Smooth muscle cell (in vitro differentiated cells): Measurements from ENCODE around the gene ALKBH7. TPM values are rescaled to one million over a fixed set of nuclear protein-coding genes. Genes with fewer than 3 reads are reported as not detected.

Source experiments
- DNase-seq: peaks from one replicate; lab custom pipeline; 2025; ENCODE audit not compliant: unreplicated experiment; lab: John Stamatoyannopoulos, UW
- H2AFZ ChIP-seq: fragments of 200-600 bp; sonication (generic); 2 replicates; pipeline ENCODE4 v1.6.0; 2016; ENCODE audit warnings: antibody characterized with exemption, low read depth, mild to moderate bottlenecking
- H3F3A ChIP-seq: fragments of 200-600 bp; sonication (generic); 2 replicates; pipeline ENCODE4 v1.6.0; 2017; ENCODE audit warnings: antibody characterized with exemption, low read depth
- H3K27ac ChIP-seq: fragments of 200-600 bp; sonication (generic); 2 replicates; pipeline ENCODE4 v1.5.1; 2016; ENCODE audit warnings: low read depth, mild to moderate bottlenecking
- H3K27me3 ChIP-seq: fragments of 200-600 bp; sonication (generic); 2 replicates; pipeline ENCODE4 v1.6.1; 2016; ENCODE audit warnings: low read depth, mild to moderate bottlenecking
- H3K36me3 ChIP-seq: fragments of 200-600 bp; sonication (generic); 2 replicates; pipeline ENCODE4 v1.5.1; 2016; ENCODE audit warnings: low read depth
- H3K4me1 ChIP-seq: fragments of 200-600 bp; sonication (generic); 2 replicates; pipeline ENCODE4 v1.5.1; 2016; ENCODE audit warnings: low read depth
- H3K4me2 ChIP-seq: fragments of 200-600 bp; sonication (generic); 2 replicates; pipeline ENCODE4 v1.6.0; 2016; ENCODE audit warnings: mild to moderate bottlenecking
- H3K4me3 ChIP-seq: fragments of 200-600 bp; sonication (generic); 2 replicates; pipeline ENCODE4 v1.5.1; 2016; ENCODE audit warnings: mild to moderate bottlenecking
- H3K79me2 ChIP-seq: fragments of 200-600 bp; sonication (generic); 2 replicates; pipeline ENCODE4 v1.6.0; 2016; ENCODE audit warnings: low read depth, mild to moderate bottlenecking
- H3K9ac ChIP-seq: fragments of 200-600 bp; sonication (generic); 2 replicates; pipeline ENCODE4 v1.6.0; 2016; ENCODE audit warnings: low read depth
- H3K9me3 ChIP-seq: fragments of 200-600 bp; sonication (generic); replicated peaks from 2 replicates; pipeline ENCODE4 v1.5.1; 2016; ENCODE audit warnings: low read depth
- H4K20me1 ChIP-seq: fragments of 200-600 bp; sonication (generic); 2 replicates; pipeline ENCODE4 v1.6.0; 2016; ENCODE audit warnings: low read depth
- WGBS: methylation state at CpG from one replicate; pipeline ENCODE4 v1.1.7; 2016; ENCODE audit warnings: low lambda C conversion rate; 5-methylcytosine and 5-hydroxymethylcytosine counted together
- polyA plus RNA-seq: library from polyadenylated mRNA; unstranded; fragments of >200 nt; fragmentation: Nextera tagmentation; extraction: Ambion mirVana; gene quantifications from 2 replicates; pipeline ENCODE4 v1.2.1, GENCODE V29; 2016
- total RNA-seq: library from RNA; depleted of rRNA; stranded (reverse); fragments of >200 nt; gene quantifications from 2 replicates; pipeline ENCODE4 v1.2.3, GENCODE V29; 2014
- TF ChIP-seq, protein P1 (sequence below): fragments of 200-600 bp; sonication (generic); IDR thresholded peaks from 2 replicates; pipeline ENCODE4 v1.5.1; 2017; ENCODE audit warnings: borderline replicate concordance, mild to moderate bottlenecking, antibody characterized with exemption; ENCODE audit not compliant: insufficient read depth, poor library complexity, severe bottlenecking

Gene ALKBH7
- total and polyA plus RNA-seq, 2 experiments from 2014 or later = 34.4 to 103 TPM

DNA sequence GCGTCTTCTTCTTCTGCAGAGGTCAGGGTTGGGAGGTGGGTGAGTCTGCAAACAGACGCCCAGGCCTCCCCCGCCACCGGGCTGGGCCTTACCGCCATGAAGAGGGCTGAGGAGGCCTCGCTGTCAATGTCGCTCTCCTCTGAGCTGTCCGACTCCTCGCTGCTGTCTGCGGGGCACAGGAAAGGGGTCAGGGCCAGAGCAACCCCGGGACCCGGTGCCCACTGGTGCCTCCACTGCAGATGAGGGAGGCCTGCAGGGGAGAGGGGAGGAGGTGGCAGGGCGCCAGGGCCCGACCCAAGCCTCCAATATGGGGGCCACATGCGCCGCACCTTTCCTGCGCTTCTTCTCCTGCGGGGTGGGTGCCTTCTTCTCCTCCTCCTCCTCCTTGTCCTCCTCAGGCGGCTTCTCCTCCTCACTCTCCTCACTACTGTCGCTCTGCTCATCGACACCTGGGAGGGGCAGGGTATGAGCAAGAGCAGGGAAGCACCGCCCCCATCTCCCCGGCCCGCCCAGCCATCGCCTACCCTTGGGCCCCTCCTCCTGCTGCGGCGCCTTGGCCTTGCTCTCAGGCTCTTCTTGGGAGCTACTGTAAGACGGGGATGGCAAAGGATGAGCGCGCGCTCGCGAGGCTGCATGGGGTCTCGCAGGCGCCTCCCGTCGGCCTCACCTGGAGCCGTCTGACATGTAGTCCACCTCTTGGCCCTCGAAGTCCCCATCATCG is 8.6 kb downstream of the ALKBH7 start:
- no peak overlapping the region for H3K4me2 ChIP-seq
- no peak overlapping the region for H2AFZ ChIP-seq
- DNase-seq = no peak
- no peaks in the 10 kb centered on the region for H3K79me2 ChIP-seq
- no peaks in the 10 kb centered on the region for H3K9me3 ChIP-seq
- no peak overlapping the region for H3K9ac ChIP-seq
- TF ChIP-seq, protein P1, sequence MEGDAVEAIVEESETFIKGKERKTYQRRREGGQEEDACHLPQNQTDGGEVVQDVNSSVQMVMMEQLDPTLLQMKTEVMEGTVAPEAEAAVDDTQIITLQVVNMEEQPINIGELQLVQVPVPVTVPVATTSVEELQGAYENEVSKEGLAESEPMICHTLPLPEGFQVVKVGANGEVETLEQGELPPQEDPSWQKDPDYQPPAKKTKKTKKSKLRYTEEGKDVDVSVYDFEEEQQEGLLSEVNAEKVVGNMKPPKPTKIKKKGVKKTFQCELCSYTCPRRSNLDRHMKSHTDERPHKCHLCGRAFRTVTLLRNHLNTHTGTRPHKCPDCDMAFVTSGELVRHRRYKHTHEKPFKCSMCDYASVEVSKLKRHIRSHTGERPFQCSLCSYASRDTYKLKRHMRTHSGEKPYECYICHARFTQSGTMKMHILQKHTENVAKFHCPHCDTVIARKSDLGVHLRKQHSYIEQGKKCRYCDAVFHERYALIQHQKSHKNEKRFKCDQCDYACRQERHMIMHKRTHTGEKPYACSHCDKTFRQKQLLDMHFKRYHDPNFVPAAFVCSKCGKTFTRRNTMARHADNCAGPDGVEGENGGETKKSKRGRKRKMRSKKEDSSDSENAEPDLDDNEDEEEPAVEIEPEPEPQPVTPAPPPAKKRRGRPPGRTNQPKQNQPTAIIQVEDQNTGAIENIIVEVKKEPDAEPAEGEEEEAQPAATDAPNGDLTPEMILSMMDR = no peak
- H3F3A ChIP-seq = peaks cover 15% of the 10 kb centered on the region
- WGBS = 97% methylated on average over 39 of the region's 40 CpGs
- no peak overlapping the region for H3K4me3 ChIP-seq
- no peaks in the 10 kb centered on the region for H4K20me1 ChIP-seq
- no peaks in the 10 kb centered on the region for H3K27me3 ChIP-seq
- no peak overlapping the region for H3K27ac ChIP-seq
- H3K36me3 ChIP-seq = peaks cover 12% of the 10 kb centered on the region
- H3K4me1 ChIP-seq = no peaks in the 10 kb centered on the region

DNA sequence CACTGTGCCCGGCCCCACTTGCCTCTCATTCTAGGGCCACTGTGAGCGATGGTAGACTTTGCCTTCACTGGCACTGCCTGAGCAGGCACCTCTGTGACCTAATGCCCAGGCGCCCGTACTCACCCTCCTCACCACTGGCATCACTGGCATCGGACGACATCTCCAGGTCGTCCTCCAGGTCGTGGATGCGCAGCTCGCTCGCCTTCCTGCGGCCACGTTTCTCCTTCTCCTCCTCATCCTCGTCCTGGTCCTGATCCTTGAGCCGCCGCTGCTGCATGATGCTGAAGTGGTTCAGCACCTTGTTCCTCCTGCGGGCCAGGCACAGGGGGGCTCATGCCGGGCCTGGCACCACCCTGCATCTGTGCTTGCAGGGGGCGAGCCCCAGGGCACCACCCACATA is 10.6 kb downstream of the ALKBH7 start:
- no peak overlapping the region for H3K27ac ChIP-seq
- no peak overlapping the region for H3K4me3 ChIP-seq
- H3K36me3 ChIP-seq = peaks cover 12% of the 10 kb centered on the region
- TF ChIP-seq, protein P1 = no peak
- no peak for DNase-seq
- no peaks in the 10 kb centered on the region for H3K9me3 ChIP-seq
- H2AFZ ChIP-seq = no peak overlapping the region
- peaks cover 5% of the 10 kb centered on the region for H3F3A ChIP-seq
- H3K27me3 ChIP-seq = no peaks in the 10 kb centered on the region
- H3K9ac ChIP-seq = no peak overlapping the region
- no peaks in the 10 kb centered on the region for H3K4me1 ChIP-seq
- no peaks in the 10 kb centered on the region for H4K20me1 ChIP-seq
- H3K79me2 ChIP-seq = no peaks in the 10 kb centered on the region
- 98% methylated on average over 19 of the region's 19 CpGs for WGBS
- no peak overlapping the region for H3K4me2 ChIP-seq

DNA sequence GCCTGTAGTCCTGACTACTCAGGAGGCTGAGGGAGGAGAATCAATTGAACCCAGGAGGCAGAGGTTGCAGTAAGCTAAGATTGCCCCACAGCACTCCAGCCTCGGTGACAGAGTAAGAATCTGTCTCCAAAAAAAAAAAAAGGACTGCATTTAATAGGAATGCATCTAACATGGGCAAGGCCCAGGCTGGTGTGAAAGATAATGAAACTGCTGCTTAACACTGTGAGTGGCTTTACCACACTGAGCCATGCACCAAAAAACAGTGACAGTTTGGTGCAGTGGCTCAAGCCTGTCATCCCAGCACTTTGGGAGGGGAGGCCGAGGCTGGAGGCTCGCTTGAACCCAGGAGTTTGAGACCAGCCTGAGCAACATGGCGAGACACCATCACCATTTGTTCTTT is 11.8 kb downstream of the ALKBH7 start:
- DNase-seq = no peak
- peaks cover 13% of the 10 kb centered on the region for H3K36me3 ChIP-seq
- H3K27me3 ChIP-seq = no peaks in the 10 kb centered on the region
- H3K4me3 ChIP-seq = no peak overlapping the region
- no peak overlapping the region for H3K9ac ChIP-seq
- H3F3A ChIP-seq = no peaks in the 10 kb centered on the region
- H3K9me3 ChIP-seq = no peaks in the 10 kb centered on the region
- peaks cover 9% of the 10 kb centered on the region for H3K79me2 ChIP-seq
- no peak overlapping the region for H2AFZ ChIP-seq
- no peaks in the 10 kb centered on the region for H3K4me1 ChIP-seq
- WGBS = 95% methylated on average over 4 of the region's 4 CpGs
- no peak overlapping the region for H3K27ac ChIP-seq
- no peaks in the 10 kb centered on the region for H4K20me1 ChIP-seq
- no peak overlapping the region for H3K4me2 ChIP-seq
- TF ChIP-seq, protein P1 = no peak

DNA sequence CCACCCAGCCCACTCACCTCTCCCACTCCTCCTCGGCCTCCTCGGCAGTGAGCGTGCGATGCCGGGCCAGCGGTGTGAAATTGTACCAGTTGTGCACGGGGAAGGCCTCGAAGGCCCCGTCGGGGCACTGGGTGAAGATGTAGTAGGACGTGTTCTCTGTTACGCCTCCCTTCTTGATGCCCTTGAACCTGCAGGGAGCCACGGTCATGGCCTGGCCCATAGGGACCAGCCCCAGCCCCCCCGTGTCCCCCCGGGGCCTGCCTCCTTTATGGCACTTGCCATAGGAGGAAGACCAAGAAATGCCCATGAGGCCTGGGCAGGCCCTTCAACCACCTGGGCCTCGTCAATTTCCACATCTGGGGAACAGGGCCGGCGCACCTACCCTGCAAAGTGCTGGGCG is 14.8 kb downstream of the ALKBH7 start:
- no peak for DNase-seq
- H3K27ac ChIP-seq = no peak overlapping the region
- no peaks in the 10 kb centered on the region for H3K9me3 ChIP-seq
- 100% methylated on average over 13 of the region's 19 CpGs for WGBS
- H3K9ac ChIP-seq = no peak overlapping the region
- no peaks in the 10 kb centered on the region for H3K27me3 ChIP-seq
- H4K20me1 ChIP-seq = no peaks in the 10 kb centered on the region
- H3K36me3 ChIP-seq = peaks cover 7% of the 10 kb centered on the region
- TF ChIP-seq, protein P1 = no peak
- H3K4me2 ChIP-seq = no peak overlapping the region
- no peak overlapping the region for H3K4me3 ChIP-seq
- H3K79me2 ChIP-seq = peaks cover 35% of the 10 kb centered on the region
- H3F3A ChIP-seq = no peaks in the 10 kb centered on the region
- peaks cover 6% of the 10 kb centered on the region for H3K4me1 ChIP-seq
- no peak overlapping the region for H2AFZ ChIP-seq
